ENCODE measurements around the gene NIM1K. TPM values are rescaled to one million over a fixed set of nuclear protein-coding genes. Genes with fewer than 3 reads are reported as not detected.
"Not testable (repeated sequence)": the region's sequence is repeated elsewhere in the genome, so short reads cannot be mapped to it uniquely, and the experiment has no call there.

NIM1K gene
- polyA plus RNA-seq, 2 donors = 0.12 to 0.21 TPM

DNA sequence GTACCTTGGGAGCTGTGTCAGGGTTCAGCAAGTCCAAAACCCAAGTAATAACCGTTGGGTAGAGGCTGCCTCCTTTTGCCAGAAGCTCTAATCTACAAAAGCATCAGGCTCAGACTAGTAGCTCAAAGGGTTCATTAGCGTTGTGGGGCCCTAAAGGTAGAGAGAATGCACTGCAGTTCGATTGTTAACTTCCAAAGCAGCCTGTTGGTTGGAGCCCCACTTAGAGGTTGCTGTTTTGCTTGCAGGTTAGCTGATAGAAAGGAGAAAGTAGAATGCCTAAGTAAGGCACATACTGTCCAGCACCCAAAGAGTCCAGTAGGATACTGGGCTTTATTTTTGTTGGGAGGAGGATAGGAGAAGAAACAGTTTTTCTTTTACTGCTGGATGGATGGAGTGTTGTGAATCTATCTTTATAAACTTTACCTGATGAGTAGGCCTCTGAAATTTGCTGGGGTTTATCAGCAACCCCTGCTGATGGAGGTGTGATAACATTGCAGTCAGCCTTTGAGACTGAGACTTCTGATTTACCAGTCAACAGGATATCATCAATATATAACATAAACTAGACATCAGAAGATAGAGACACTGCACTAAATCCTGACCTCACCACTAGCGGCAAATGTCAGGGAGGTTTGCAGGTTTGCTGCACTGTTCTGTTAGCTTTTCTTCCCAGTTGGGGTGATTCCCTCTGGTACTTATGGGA lies 36.5 kb upstream of the NIM1K start:
- 74 to 80% methylated on average over 4 of the region's 4 CpGs for WGBS, 2 donors
- H3K36me3 ChIP-seq (ENCODE audit: control insufficient read depth in 2 of 2, insufficient read depth in 2 of 2, low read length in 1 of 2) = no peaks in the 10 kb centered on the region

DNA sequence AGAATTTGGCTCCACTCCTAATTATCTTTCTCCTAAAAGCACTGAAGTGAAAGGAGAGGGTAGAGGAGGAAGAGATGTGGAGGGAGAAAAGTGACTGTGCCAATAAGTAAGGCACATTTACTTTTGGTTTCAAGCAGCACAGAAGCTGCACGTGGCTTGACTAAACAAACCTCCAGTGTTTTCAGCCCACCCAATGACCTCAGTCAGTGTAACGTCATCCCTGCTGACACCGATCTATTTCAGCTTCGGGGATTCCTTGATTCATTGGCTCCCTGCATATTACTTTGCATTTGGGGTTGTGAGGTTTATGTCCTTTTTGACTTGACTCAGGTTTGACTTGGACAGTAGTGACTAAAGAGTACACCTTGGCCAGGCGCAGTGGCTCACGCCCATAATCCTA lies 35.6 kb upstream of the NIM1K start:
- H3K9me3 ChIP-seq (ENCODE audit: control insufficient read depth in 2 of 2, insufficient read depth in 1 of 2, low read depth in 1 of 2, low read length in 1 of 2) = no peaks in the 10 kb centered on the region
- no peaks in the 10 kb centered on the region for H3K27me3 ChIP-seq (ENCODE audit: control insufficient read depth in 1 of 2, insufficient read depth in 2 of 2, low read length in 2 of 2)
- peaks cover 0 to 3% of the 10 kb centered on the region in 2 donors for H3K36me3 ChIP-seq (ENCODE audit: control insufficient read depth in 2 of 2, insufficient read depth in 2 of 2, low read length in 1 of 2)
- WGBS, 2 donors = 81 to 82% methylated on average over 6 of the region's 6 CpGs
- H3K27ac ChIP-seq (ENCODE audit: low read depth in 2 of 2, low read length in 1 of 2) = no peak overlapping the region
- H3K4me1 ChIP-seq (ENCODE audit: control insufficient read depth in 2 of 2, insufficient read depth in 2 of 2, low read length in 1 of 2) = no peaks in the 10 kb centered on the region
- H3K4me3 ChIP-seq (ENCODE audit: low read depth in 1 of 2, low read length in 2 of 2) = no peak overlapping the region

More for the DNA sequence above, 36.5 kb upstream of the NIM1K start:
- H3K4me3 ChIP-seq (ENCODE audit: low read depth in 1 of 2, low read length in 2 of 2) = no peak overlapping the region
- no peaks in the 10 kb centered on the region for H3K9me3 ChIP-seq (ENCODE audit: control insufficient read depth in 2 of 2, insufficient read depth in 1 of 2, low read depth in 1 of 2, low read length in 1 of 2)
- H3K27ac ChIP-seq (ENCODE audit: low read depth in 2 of 2, low read length in 1 of 2) = no peak overlapping the region
- H3K4me1 ChIP-seq (ENCODE audit: control insufficient read depth in 2 of 2, insufficient read depth in 2 of 2, low read length in 1 of 2) = no peaks in the 10 kb centered on the region
- H3K27me3 ChIP-seq (ENCODE audit: control insufficient read depth in 1 of 2, insufficient read depth in 2 of 2, low read length in 2 of 2) = no peaks in the 10 kb centered on the region

DNA sequence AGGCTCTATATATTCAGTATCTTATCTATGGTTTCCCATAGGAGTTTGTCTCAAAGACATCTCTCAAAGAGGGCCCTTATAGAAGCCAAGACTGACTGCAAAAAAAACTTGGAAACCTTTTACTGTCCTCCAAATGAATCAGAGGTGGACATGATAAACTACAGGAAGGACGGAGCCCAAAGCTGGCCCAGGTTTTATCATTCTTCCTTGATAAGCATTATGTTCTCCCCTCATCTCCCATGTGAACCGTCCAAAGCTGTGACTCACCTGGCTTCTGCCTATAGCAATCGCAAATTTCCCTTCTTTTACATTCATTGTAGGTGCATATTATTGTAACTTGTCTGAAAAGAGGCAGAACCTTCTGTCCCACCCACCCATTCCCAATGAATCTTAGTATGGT lies 35.0 kb upstream of the NIM1K start:
- Histone ChIP-seq H3K36me3 (ENCODE audit: control insufficient read depth in 2 of 2, insufficient read depth in 2 of 2, low read length in 1 of 2) (peaks cover 0 to 5% of the 10 kb centered on the region in 2 donors), H3K27me3 (ENCODE audit: control insufficient read depth in 1 of 2, insufficient read depth in 2 of 2, low read length in 2 of 2) (no peaks in the 10 kb centered on the region), H3K4me1 (ENCODE audit: control insufficient read depth in 2 of 2, insufficient read depth in 2 of 2, low read length in 1 of 2) (no peaks in the 10 kb centered on the region), H3K4me3 (ENCODE audit: low read depth in 1 of 2, low read length in 2 of 2) (no peak overlapping the region), H3K27ac (ENCODE audit: low read depth in 2 of 2, low read length in 1 of 2) (no peak overlapping the region), H3K9me3 (ENCODE audit: control insufficient read depth in 2 of 2, insufficient read depth in 1 of 2, low read depth in 1 of 2, low read length in 1 of 2) (no peaks in the 10 kb centered on the region)
- WGBS, 2 donors = 95 to 96% methylated on average over 3 of the region's 3 CpGs

DNA sequence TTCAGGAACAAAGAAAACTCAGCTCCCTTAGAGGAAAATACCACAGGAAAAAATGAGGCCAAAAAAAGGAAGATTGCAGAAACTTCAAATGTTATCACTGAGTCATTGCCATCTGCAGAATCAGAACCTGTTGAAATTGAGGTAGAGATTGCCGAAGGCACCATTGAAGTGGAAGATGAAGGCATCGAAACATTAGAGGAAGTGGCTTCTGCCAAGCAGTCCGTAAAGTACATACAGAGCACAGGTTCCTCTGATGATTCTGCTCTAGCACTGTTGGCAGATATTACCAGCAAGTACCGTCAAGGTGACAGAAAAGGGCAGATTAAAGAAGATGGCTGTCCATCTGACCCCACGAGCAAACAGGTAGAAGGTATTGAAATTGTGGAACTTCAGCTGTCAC lies 30.8 kb upstream of the NIM1K start:
- 83 to 85% methylated on average over 5 of the region's 5 CpGs for WGBS, 2 donors

DNA sequence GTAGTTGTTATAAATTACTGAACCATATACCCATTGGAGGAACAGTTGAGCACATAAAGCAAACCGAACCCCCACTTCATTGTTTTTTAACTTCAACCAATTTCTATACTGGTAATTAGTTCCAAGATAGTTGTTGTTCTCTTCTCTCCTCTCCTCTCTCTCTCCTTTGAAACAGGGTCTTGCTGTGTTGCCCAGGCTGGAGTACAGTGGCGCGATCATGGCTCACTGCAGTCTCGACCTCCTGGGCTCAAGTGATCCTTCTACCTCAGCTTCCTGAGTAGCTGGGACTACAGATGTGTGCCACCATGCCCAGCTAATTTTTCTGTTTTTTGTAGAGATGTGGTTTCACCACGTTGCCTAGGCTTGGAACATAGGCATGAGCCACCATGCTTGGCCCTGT lies 27.2 kb upstream of the NIM1K start:
- not testable (repeated sequence) for H3K27ac ChIP-seq (ENCODE audit: low read depth in 2 of 2, low read length in 1 of 2); H3K4me3 ChIP-seq (ENCODE audit: low read depth in 1 of 2, low read length in 2 of 2); H3K27me3 ChIP-seq (ENCODE audit: control insufficient read depth in 1 of 2, insufficient read depth in 2 of 2, low read length in 2 of 2); H3K9me3 ChIP-seq (ENCODE audit: control insufficient read depth in 2 of 2, insufficient read depth in 1 of 2, low read depth in 1 of 2, low read length in 1 of 2); H3K36me3 ChIP-seq (ENCODE audit: control insufficient read depth in 2 of 2, insufficient read depth in 2 of 2, low read length in 1 of 2); H3K4me1 ChIP-seq (ENCODE audit: control insufficient read depth in 2 of 2, insufficient read depth in 2 of 2, low read length in 1 of 2)
- WGBS, 2 donors = 87 to 90% methylated on average over 5 of the region's 5 CpGs

More for the DNA sequence above, 30.8 kb upstream of the NIM1K start:
- no peak overlapping the region for H3K4me3 ChIP-seq (ENCODE audit: low read depth in 1 of 2, low read length in 2 of 2)
- no peaks in the 10 kb centered on the region for H3K4me1 ChIP-seq (ENCODE audit: control insufficient read depth in 2 of 2, insufficient read depth in 2 of 2, low read length in 1 of 2)
- no peaks in the 10 kb centered on the region for H3K27me3 ChIP-seq (ENCODE audit: control insufficient read depth in 1 of 2, insufficient read depth in 2 of 2, low read length in 2 of 2)
- H3K36me3 ChIP-seq (ENCODE audit: control insufficient read depth in 2 of 2, insufficient read depth in 2 of 2, low read length in 1 of 2) = peaks cover 0 to 5% of the 10 kb centered on the region in 2 donors
- no peaks in the 10 kb centered on the region for H3K9me3 ChIP-seq (ENCODE audit: control insufficient read depth in 2 of 2, insufficient read depth in 1 of 2, low read depth in 1 of 2, low read length in 1 of 2)
- no peak overlapping the region for H3K27ac ChIP-seq (ENCODE audit: low read depth in 2 of 2, low read length in 1 of 2)

GRCh38 chr5:43165323-43165722 lies 26.7 kb upstream of the NIM1K start:
- Histone ChIP-seq H3K36me3 (ENCODE audit: control insufficient read depth in 2 of 2, insufficient read depth in 2 of 2, low read length in 1 of 2) (peaks cover 1 to 5% of the 10 kb centered on the region in 2 donors), H3K9me3 (ENCODE audit: control insufficient read depth in 2 of 2, insufficient read depth in 1 of 2, low read depth in 1 of 2, low read length in 1 of 2) (no peaks in the 10 kb centered on the region), H3K27me3 (ENCODE audit: control insufficient read depth in 1 of 2, insufficient read depth in 2 of 2, low read length in 2 of 2) (no peaks in the 10 kb centered on the region), H3K27ac (ENCODE audit: low read depth in 2 of 2, low read length in 1 of 2) (no peak overlapping the region), H3K4me3 (ENCODE audit: low read depth in 1 of 2, low read length in 2 of 2) (no peak overlapping the region), H3K4me1 (ENCODE audit: control insufficient read depth in 2 of 2, insufficient read depth in 2 of 2, low read length in 1 of 2) (no peaks in the 10 kb centered on the region)
- WGBS, 2 donors = 75 to 82% methylated on average over 1 of the region's 1 CpG

DNA sequence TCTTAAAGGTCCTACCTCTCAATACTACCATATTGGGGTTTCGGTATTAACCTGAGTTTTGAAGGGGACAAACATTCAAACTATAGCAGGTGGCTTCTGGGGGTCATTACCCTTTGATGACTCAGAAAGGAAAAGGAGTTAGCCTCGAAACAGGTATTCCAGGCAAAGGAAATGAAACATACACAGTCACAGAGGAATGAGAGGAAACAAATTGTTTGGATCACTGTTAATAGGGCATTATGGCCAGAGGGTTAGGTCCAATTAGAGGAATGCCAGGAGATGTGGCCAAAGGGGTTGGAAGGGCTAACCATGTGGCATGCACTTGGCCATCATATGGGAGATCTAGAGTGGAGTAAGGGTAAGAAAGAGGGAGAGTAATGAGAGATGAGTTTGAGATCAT lies 23.9 kb upstream of the NIM1K start:
- Histone ChIP-seq H3K36me3 (ENCODE audit: control insufficient read depth in 2 of 2, insufficient read depth in 2 of 2, low read length in 1 of 2) (peaks cover under 1 to 2% of the 10 kb centered on the region in 2 donors), H3K27ac (ENCODE audit: low read depth in 2 of 2, low read length in 1 of 2) (no peak overlapping the region), H3K4me3 (ENCODE audit: low read depth in 1 of 2, low read length in 2 of 2) (no peak overlapping the region), H3K9me3 (ENCODE audit: control insufficient read depth in 2 of 2, insufficient read depth in 1 of 2, low read depth in 1 of 2, low read length in 1 of 2) (no peaks in the 10 kb centered on the region), H3K27me3 (ENCODE audit: control insufficient read depth in 1 of 2, insufficient read depth in 2 of 2, low read length in 2 of 2) (no peaks in the 10 kb centered on the region), H3K4me1 (ENCODE audit: control insufficient read depth in 2 of 2, insufficient read depth in 2 of 2, low read length in 1 of 2) (no peaks in the 10 kb centered on the region)
- WGBS, 2 donors = 86 to 93% methylated on average over 2 of the region's 2 CpGs

GRCh38 chr5:43171451-43171850 lies 20.6 kb upstream of the NIM1K start:
- H3K4me1 ChIP-seq (ENCODE audit: control insufficient read depth in 2 of 2, insufficient read depth in 2 of 2, low read length in 1 of 2) = no peaks in the 10 kb centered on the region
- no peak overlapping the region for H3K4me3 ChIP-seq (ENCODE audit: low read depth in 1 of 2, low read length in 2 of 2)
- H3K27ac ChIP-seq (ENCODE audit: low read depth in 2 of 2, low read length in 1 of 2) = no peak overlapping the region
- H3K27me3 ChIP-seq (ENCODE audit: control insufficient read depth in 1 of 2, insufficient read depth in 2 of 2, low read length in 2 of 2) = no peaks in the 10 kb centered on the region
- 98 to 99% methylated on average over 8 of the region's 8 CpGs for whole genome bisulfite sequencing, 2 donors
- peaks cover 2 to 7% of the 10 kb centered on the region in 2 donors for H3K36me3 ChIP-seq (ENCODE audit: control insufficient read depth in 2 of 2, insufficient read depth in 2 of 2, low read length in 1 of 2)
- H3K9me3 ChIP-seq (ENCODE audit: control insufficient read depth in 2 of 2, insufficient read depth in 1 of 2, low read depth in 1 of 2, low read length in 1 of 2) = no peaks in the 10 kb centered on the region

DNA sequence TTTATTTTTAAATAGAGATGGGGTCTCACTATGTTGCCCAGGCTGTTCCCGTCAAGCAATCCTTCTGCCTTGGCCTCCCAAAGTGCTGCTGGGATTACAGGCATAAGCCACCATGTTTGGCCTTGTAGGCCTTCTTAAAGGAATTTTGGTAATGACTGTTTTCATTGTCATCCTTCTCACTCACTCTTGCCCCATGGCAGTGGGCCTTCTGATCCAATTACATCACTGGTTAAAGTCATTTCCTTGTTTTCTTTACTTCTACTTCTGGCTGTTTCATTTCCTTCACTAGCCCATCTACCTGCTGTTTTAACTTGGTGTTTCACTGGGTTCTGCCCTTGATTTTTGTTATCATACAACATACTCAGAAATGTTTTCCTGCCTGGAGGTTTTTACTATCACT lies 20.1 kb upstream of the NIM1K start:
- WGBS, 2 donors = 94 to 97% methylated on average over 1 of the region's 1 CpG
- Histone ChIP-seq H3K27ac (ENCODE audit: low read depth in 2 of 2, low read length in 1 of 2) (no peak overlapping the region), H3K27me3 (ENCODE audit: control insufficient read depth in 1 of 2, insufficient read depth in 2 of 2, low read length in 2 of 2) (no peaks in the 10 kb centered on the region), H3K9me3 (ENCODE audit: control insufficient read depth in 2 of 2, insufficient read depth in 1 of 2, low read depth in 1 of 2, low read length in 1 of 2) (no peaks in the 10 kb centered on the region), H3K4me3 (ENCODE audit: low read depth in 1 of 2, low read length in 2 of 2) (no peak overlapping the region), H3K36me3 (ENCODE audit: control insufficient read depth in 2 of 2, insufficient read depth in 2 of 2, low read length in 1 of 2) (peaks cover 2 to 7% of the 10 kb centered on the region in 2 donors), H3K4me1 (ENCODE audit: control insufficient read depth in 2 of 2, insufficient read depth in 2 of 2, low read length in 1 of 2) (no peaks in the 10 kb centered on the region)

GRCh38 chr5:43172779-43173178 lies 19.2 kb upstream of the NIM1K start:
- H3K9me3 ChIP-seq (ENCODE audit: control insufficient read depth in 2 of 2, insufficient read depth in 1 of 2, low read depth in 1 of 2, low read length in 1 of 2) = no peaks in the 10 kb centered on the region
- no peaks in the 10 kb centered on the region for H3K27me3 ChIP-seq (ENCODE audit: control insufficient read depth in 1 of 2, insufficient read depth in 2 of 2, low read length in 2 of 2)
- H3K36me3 ChIP-seq (ENCODE audit: control insufficient read depth in 2 of 2, insufficient read depth in 2 of 2, low read length in 1 of 2) = peaks cover 2 to 7% of the 10 kb centered on the region in 2 donors
- WGBS, 2 donors = 96 to 99% methylated on average over 2 of the region's 2 CpGs
- H3K27ac ChIP-seq (ENCODE audit: low read depth in 2 of 2, low read length in 1 of 2) = no peak overlapping the region
- H3K4me3 ChIP-seq (ENCODE audit: low read depth in 1 of 2, low read length in 2 of 2) = no peak overlapping the region
- no peaks in the 10 kb centered on the region for H3K4me1 ChIP-seq (ENCODE audit: control insufficient read depth in 2 of 2, insufficient read depth in 2 of 2, low read length in 1 of 2)

Data from esophagus (tissue), 2 donors.